Sciatic nerve (tissue), 2 donors: ENCODE measurements around the gene NSG1. TPM values are rescaled to one million over a fixed set of nuclear protein-coding genes. Genes with fewer than 3 reads are reported as not detected.
"Not testable (repeated sequence)": the region's sequence is repeated elsewhere in the genome, so short reads cannot be mapped to it uniquely, and the experiment has no call there.

Experiments
- ATAC-seq: fragments of 200-7000 bp; cut with Tn5 transposase; one replicate; pipeline ENCODE4 v1.9.1; 2020; ENCODE audit warnings: mild to moderate bottlenecking, moderate library complexity
- DNase-seq: peaks from one replicate; pipeline ENCODE4 v3.0.0-alpha.2; 2020; ENCODE audit warnings: low spot score
- intact Hi-C: fragments of 100-400 bp; cut with DNase I; formaldehyde crosslinking; loops from one replicate; pipeline ENCODE4 v1.14.2; 2022
- total RNA-seq: library from RNA; stranded (reverse); fragmentation: NEBNext Ultra II Directional; extraction: Animal tissue kit (Norgen Biotek cat#: 25700); gene quantifications from one replicate; pipeline ENCODE4 v1.2.1, GENCODE V29; 2021
- donor health status: DM: no; HTN: no; CAD: no.
- donor health status: DM: no; HTN: no; CAD: no.

The NSG1 gene, protein sequence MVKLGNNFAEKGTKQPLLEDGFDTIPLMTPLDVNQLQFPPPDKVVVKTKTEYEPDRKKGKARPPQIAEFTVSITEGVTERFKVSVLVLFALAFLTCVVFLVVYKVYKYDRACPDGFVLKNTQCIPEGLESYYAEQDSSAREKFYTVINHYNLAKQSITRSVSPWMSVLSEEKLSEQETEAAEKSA
- 12.2 TPM for total RNA-seq

DNA sequence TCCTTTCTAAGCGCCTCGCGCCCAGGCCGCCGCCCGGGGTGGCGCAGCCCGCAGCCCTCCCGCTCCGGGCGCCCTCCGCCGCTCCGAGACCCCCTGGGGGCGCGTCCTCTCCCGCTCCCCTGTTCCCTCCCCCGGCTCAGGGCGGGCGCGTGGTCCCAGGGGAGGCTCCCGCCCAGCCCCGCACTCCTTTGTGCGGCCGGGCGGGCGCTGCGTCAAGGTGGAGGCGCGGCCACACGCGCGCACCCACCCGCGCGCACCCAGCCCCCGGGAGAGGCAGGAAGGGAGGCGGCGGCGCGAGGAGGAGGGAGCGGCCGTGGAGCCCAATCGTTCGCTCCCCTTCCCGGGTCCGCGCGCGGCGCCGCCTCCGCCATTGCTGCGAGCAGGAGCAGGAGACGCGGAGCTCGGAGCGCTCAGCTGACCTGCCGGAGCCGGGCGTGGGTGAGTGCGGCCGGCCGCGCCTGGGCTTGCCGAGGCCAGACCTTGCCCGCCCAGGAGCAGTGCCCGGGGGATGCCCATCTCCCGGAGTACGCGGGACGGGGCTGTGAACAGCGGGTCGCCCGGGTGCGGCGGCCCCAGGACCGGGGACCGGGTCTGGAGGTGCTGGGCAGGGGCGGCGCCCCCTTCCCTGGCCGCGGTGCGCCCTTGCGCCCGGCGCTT is at the start of gene NSG1:
TSS of gene NSG1 (plus strand) at position 367 of the 657 bp plus-strand sequence. CDS start 528 bp downstream, outside the sequence.
- ATAC-seq (peak; percentile 59), DNase-seq (no peak)
- intact Hi-C loops, result no loop called here

DNA sequence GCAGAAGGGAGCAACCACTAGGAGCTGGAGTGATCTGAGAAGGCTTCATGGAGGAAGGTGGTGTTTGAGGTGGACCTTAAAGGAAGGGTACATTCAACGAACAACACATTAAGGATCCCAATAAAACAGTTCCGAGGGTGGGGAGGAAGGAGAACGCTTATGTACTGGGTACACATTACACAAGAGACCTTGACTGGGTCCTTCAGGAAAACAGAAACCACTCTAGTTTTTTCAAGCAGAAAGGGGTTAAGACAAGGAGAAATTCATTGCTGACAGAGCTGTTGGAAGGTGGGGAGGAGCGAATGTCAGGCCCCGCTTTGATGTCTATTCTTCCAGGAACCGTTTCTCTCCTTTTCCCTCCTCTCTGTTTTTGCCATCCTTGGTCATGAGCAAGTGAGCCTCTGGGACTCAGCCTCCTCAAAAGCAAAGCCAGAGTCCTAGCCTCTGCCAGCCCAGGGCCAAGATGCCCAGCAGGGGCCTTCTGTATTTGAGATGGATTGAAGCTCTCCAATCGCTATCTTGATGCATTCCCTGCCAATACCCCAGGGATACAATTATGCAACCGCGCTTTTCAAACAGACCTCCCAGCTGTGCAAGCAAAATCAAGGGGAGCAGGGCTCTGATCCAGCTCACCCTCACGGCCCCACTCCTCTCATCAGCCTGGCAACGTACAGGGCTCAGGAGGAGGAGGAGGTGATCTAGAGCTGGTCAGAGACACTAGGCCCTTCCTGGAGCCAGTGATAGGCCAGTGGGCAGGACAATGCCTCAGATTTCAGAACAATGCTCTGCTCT is 48.5 kb upstream of the NSG1 start:
- DNase-seq, result no peak
- ATAC-seq, result no peak
- intact Hi-C loops, result no loop called here

DNA sequence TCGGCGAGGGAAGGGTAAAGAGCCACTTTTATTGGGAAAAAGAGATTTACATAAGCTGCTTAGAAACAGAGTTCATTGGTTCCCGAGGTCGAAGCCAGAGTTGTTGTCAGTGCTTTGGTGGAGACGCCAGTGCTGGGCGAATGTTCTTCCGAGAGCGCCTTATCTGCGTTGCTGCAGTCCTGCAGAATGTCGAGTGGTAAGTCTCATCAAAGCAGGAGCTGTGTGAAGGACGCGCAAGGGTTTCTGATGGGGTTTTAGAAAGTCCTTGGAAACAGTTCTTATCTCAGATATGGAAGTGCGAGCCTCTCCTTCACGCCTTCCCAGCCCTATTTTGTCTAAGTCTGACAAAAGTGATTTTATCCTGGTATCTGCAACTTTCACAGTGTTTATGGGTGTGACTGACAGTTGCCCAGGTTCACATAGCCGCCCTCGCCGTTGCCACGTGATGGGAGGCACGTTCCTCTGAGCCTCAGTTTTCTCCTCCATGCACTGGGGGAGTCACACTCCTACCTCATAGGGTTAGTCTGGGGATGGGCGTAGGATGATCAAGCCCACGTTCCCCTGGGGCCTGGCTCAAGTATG is 47.3 kb upstream of the NSG1 start:
- intact Hi-C loops, result no loop called here
- DNase-seq, result no peak
- no peak for ATAC-seq

DNA sequence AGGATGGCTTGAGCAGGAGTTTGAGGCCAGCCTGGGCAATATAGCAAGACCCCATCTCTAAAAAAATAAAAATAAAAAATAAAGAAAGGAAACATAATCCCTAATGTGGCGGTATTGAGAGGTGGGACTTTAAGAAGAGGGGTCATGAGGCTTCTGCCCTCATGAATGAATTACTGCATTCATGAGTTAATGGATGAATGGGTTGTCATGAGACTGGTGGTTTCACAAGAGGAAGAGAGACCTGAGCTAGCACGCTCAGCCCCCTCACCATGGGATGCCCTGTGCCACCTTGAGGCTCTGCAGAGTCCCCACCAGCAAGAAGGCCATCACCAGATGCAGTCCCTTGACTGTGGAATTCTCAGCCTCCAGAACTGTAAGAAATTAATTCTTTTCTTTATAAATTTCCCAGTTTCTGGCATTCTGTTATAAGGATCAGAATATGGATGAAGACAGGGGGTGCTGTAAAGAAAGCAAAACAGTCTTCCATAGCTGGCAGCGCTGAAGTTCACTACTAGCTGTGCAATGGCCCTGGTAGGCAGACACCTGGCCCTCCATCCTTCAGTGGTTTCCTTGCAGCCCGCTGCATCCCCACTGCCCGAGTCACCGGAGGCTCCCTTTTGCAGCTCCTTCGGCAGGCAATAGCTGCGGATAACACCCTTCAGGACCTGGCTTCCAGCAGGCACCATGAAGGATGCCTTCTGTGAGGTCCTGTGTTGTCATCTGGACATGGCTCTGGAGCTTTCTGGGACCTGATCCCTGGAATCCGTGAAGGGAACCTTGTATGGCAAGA is 44.8 kb upstream of the NSG1 start:
- intact Hi-C loops, result no loop called here
- no peak for DNase-seq
- no peak for ATAC-seq

DNA sequence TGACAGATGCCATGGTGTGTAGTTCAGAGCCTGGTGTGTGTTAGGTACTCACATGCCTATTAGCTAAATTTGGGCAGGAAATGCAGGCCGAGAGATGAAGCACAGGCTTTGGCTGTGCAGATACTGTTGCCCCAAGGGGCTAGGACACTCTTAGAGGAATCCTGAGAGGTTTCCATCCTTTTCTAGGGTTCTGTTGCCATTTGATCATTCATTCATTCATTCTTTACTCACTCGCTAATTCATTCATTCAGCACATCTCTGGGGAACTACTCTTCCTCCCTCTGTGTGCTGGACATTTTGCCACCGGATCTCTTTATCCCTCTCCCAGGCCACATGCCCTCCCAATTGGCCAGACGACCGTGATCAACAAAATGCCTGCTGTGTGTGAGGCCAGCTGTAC is 43.9 kb upstream of the NSG1 start:
- DNase-seq (no peak), ATAC-seq (no peak)
- intact Hi-C loops, result no loop called here

DNA sequence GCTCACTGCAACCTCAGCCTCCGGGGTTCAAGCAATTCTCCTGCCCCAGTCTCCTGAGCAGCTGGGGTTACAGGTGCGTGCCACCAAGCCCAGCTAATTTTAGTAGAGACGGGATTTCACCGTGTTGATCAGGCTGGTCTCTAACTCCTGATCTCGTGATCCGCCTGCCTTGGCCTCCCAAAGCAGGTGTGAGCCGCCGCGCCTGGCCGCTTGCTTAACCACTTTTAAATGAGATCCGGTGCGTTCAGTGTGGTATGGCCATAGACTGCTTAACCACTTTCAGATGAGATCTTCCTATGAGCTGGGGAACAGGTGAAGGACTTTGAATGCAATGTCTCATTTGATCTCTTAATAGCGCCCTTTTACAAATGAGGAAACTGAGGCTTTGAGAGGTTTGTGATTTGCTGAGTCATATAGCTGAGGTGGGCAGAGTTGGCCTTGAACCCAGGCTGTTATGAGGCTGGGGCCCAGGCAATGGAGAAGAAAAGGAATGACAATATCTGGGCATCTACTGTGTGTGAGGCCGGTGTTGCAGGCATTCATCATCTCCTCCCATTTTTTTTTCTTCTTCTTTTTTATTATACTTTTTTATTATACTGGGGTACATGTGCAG is 41.9 kb upstream of the NSG1 start:
- intact Hi-C loops, result no loop called here
- DNase-seq, result no peak
- ATAC-seq, result no peak

DNA sequence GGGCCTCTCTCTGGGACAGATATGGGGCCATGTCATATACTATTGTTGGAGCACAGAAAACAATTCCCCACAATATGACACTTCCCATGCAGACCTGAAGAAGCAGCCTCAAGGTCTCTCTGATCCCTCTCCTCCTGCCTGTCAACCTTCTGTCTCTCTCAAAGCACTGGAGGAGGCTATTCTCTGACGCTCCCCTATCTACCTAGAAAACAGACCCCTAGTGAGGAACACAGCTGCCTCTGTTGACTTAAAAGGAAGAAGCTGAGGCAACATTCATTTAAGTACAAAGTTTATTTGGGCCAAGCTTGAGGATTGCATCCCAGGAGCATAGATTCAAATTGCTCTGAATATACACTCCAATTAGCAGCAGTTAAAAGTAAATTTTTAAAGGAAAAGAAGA is 39.3 kb upstream of the NSG1 start:
- ATAC-seq, result no peak
- intact Hi-C loops, result no loop called here
- no peak for DNase-seq

DNA sequence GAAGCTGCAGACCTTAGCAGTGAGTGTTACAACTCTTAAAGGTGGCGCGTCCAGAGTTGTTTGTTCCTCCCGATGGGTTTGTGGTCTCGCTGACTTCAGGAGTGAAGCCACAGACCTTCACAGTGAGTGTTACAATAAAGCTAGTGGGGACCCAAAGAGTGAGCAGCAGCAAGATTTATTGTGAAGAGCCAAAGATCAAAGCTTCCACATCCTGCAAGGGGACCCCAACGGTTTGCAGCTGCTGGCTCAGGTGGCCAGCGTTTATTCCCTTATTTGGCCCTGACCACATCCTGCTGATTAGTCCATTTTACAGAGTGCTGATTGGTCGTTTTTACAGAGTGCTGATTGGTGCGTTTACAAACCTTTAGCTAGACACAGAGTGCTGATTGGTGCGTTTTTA is 38.3 kb upstream of the NSG1 start:
- DNase-seq, ATAC-seq, intact Hi-C loops: not testable (repeated sequence)

DNA sequence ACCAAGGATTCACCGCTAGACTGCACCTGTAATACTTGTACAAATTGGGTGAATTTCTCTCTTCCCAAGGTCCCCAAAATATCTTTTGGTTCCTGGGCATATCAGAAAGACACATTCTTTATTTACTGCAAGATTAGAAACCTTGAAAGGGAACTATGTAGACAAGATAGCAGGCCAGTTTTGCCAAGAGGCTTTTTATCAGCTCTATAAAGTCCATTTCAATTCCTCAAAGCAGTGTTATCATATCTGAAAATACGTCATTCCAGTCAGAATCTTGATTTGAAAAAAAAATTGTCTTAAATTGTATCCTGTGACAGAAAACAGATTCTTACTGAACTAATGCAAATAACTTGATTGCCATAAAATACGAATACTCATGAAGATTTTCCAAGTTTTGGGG is 37.0 kb upstream of the NSG1 start:
- DNase-seq (no peak), ATAC-seq (no peak)
- intact Hi-C loops, result no loop called here

DNA sequence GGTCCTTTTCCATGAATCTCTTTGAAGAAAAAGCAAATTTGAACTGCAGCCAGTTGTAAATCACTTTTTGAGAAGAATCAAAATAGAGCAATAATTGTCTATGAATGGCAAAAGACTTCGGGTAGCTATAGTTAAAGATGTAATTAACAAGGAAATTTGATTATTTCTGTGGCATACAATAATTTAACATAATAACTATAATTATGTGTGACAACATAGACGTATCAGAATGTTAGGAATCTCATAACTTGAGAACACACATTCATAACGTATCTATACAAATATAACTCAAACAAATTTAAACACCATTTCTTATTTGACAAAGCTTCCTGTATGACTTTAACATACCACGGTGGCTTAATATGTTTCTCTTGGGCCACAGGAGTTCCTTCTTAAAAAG is 36.0 kb upstream of the NSG1 start:
- no peak for DNase-seq
- no peak for ATAC-seq
- intact Hi-C loops, result no loop called here

DNA sequence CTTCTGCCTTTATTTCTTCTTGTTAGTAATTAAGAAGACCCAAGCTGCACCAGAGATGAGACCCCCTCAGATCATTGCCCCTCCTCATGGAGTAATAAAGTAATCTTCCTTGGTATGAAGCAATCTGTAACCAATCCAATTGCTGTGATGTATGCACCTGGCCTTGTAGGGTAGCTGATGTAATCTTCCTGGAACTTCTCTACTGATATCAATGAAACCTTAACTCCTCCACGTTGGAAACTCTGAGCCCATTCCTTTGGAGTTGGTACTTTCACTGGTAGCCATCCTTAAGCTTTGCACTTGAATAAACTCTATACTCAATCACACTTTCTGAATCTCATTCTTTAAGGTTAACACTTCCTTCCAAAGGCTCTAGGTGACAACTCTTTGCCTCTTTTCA is 31.6 kb upstream of the NSG1 start:
- DNase-seq (no peak), ATAC-seq (no peak)
- intact Hi-C loops, result no loop called here

DNA sequence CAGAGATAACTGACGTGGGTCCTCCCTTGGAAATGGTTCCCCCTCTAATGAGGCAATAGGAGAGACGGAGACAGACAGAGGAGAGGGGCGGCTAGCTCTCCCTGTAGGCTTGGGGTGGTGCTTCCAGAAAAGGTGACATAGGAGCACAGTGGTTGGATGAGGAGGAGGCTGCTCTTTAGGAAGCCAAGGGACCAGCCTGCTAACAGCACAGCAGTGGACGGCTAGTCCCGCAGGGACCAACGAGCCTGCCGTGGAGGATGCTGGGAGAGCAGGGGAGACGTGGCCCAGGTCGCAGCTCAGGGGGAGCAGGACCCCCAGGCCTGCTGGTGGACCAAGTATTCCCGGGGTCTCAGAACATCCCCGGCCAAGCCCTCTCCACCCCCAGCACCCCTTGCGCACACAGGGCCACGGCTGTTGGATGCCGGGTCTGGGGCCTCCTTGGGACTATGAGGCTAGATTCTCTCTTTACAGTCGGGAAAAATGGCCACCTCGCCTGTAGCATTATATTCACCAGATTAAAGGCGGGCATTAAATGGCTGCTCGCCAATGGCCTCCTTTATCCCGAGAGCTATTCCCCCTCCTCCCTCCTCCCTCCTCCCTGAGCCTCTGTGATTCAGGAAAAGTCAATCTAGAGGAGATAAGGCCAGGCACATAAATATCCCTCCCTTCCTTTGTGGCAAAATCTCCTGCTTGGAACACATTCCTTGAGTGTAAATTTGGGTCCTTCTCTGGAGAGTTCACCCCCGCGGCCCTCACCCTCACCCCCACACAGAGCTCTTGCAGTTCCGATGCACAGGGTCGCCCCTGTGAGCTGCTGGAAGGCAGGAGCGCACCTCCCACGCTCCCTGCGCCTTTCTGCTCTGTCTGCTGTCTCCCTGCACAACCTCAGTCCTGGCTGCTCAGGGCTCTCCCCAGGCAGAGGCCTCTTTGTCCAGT is 30.5 kb upstream of the NSG1 start:
- no peak for DNase-seq
- intact Hi-C loops, result no loop called here
- ATAC-seq, result no peak

DNA sequence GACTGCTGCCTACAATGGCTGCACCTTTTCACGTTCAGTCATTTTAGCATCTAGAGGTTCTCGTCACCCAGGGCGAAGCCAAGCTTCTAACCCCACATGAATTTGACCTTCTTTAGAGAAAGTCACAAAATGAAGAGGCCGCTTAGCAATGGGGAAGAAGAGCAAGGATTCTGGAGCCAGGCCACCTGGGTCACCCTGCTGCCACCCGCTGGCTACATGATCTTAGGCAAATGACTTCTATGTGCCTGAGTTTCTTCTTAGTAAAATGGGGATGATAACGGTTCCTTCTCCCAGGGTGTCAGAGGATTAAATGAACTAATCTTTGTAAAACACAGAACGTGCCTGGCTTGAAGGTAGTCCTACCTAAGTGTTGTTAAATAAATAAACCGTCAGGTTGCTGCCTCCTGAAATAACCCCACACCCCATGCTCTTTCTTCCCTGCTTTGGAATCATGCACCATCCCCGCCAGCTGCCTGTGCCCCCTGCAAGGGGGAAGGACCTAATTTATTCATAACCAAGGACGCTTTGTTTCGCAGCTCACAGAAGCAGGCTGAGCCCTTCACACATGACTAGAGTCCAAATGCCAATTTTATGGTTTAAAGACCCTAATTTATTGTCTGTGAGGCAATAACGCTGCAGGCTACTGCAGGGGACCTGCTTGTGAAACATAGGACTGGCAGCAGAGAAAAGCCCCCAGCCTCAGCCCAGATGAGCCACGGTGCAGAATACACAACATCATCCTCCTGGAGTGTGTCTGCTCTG is 28.6 kb upstream of the NSG1 start:
- no peak for DNase-seq
- intact Hi-C loops, result no loop called here
- ATAC-seq, result no peak

DNA sequence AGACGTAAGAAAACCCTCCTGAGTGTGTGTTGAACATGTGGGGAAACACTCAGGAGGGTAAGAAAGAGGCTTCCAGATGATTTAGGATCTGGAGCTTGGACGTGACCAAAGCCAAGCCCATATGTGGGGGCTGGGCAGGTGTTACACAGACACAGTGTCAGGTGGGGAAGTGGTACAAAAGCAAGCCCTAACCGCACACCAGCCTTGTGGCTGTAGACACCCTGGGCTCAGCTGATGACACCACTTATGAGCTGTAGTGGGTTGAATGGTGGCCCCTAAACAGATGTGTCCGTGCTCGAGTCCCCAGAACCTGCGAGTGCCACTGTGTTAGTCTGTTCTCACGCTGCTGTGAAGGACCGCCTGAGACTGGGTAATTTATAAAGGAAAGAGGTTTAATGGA is 25.0 kb upstream of the NSG1 start:
- intact Hi-C loops, result no loop called here
- ATAC-seq (no peak), DNase-seq (no peak)

DNA sequence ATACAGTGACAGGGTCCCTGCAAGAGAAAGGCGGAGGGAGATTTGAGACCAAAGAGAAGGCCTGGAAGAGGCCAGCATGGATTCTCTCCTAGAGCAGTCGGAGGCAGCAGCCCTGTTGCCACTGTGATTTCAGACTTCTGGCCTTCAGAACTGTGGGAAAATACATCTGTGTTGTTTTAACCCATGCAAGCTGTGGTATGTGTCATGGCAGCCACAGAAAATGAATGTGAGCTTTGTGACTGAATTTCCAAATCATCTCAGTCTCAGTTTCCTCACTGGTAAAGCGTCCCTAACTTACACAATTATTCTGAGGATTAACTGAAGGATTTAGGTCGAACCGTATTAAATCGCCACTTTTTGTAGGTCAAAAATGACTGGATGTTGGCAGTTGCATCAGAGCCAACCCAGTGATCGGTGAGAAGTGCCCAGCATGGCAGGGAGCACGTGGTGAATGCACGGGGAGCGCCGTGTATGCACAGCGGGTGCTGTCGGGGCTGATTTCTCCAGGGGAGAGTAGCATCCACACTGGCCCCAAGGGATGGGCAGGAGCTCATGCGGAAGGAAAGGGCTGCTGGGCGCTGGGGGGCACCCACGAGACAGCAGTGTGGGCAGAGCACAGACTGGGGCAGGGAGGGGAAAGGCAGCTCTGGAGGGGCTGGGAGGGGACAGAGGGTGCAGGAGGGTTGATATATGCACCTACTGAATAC is 23.8 kb upstream of the NSG1 start:
- intact Hi-C loops, result no loop called here
- ATAC-seq (no peak), DNase-seq (no peak)

DNA sequence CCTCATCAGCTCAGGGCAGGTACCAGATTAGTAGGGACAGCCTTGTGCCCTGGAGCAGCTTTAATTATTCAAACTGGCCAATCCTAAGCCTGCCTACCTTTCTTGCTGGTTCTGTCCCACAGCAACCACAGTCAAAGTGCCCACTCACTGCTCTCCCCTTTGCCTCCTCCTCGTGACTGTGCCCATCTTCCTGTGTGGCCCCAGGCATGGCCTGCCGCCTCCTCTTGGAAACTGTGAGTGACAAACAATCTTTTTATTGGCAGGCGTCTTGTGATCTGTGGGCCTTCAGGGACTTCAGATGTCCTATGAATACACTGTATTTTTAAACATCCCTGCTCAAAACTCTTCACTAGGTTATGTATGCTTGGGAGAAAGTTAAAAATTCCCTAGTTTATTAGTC is 22.8 kb upstream of the NSG1 start:
- DNase-seq, result no peak
- ATAC-seq, result no peak
- intact Hi-C loops, result no loop called here
